HUES64 (cell line): ENCODE measurements around the gene OTUB1.
"Not testable (repeated sequence)": the region's sequence is repeated elsewhere in the genome, so short reads cannot be mapped to it uniquely, and the experiment has no call there.

Experiments
- H3K27ac ChIP-seq: 2 replicates; pipeline ENCODE4 v1.7.0; 2013; ENCODE audit warnings: low read depth, low read length, inconsistent platforms
- H3K27me3 ChIP-seq: 2 replicates; pipeline ENCODE4 v1.6.1; 2013; ENCODE audit warnings: mild to moderate bottlenecking, low read length; ENCODE audit not compliant: insufficient read depth
- H3K36me3 ChIP-seq: 2 replicates; pipeline ENCODE4 v1.6.1; 2013; ENCODE audit warnings: mild to moderate bottlenecking, low read length; ENCODE audit not compliant: insufficient read depth
- H3K4me1 ChIP-seq: 2 replicates; pipeline ENCODE4 v1.6.1; 2013; ENCODE audit warnings: mild to moderate bottlenecking, low read length, moderate library complexity; ENCODE audit not compliant: insufficient read depth
- H3K4me3 ChIP-seq: 2 replicates; pipeline ENCODE4 v1.5.1; 2013; ENCODE audit warnings: mild to moderate bottlenecking, low read length, moderate library complexity
- H3K9ac ChIP-seq: 2 replicates; pipeline ENCODE4 v1.6.1; 2013; ENCODE audit warnings: mild to moderate bottlenecking, low read depth, low read length
- H3K9me3 ChIP-seq: 2 replicates; pipeline ENCODE4 v1.6.1; 2013; ENCODE audit warnings: low read depth, low read length; ENCODE audit not compliant: insufficient read depth
- WGBS: fragments of 150-250, 120-280 bp; methylation state at CpG from one replicate; pipeline ENCODE4 v1.1.7; 2013; ENCODE audit warnings: missing lambda C conversion rate; 5-methylcytosine and 5-hydroxymethylcytosine counted together

The OTUB1 gene

DNA sequence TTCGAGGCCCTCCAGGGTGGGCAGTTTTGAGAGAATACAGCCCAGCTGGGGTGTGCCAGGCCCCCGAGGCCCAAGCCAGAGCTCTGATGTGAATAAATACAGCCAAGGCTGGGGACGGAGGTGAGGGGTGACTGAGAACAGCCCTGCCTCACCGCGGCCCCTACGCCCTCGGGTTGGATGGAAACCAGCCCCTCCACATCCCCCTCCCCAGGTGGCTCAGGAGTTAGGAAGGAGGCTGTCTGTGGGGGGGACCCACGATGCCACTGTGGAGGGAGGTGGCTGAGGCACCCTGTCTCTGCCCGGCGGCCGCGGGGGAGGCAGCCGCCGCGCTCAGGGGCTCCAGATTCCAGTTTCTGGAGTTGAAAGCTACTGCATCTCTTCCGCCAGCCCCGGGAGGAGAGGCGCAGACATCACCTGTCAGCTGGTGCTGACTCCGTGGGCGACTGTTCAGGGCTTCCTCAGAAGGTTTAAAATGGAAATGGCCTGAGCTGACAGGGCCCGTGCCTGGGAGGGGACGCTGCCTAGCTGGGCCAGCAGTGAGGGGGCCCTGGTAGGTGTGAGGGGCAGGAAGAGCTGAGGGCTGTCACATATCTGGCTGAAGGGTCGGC is 50.9 kb downstream of the OTUB1 start:
- WGBS = 29% methylated on average over 18 of the region's 23 CpGs
- peak overlapping the region; percentile 52 for H3K4me3 ChIP-seq
- peaks cover 79% of the 10 kb centered on the region for H3K27me3 ChIP-seq
- H3K9me3 ChIP-seq = no peaks in the 10 kb centered on the region
- no peak overlapping the region for H3K9ac ChIP-seq
- H3K36me3 ChIP-seq = no peaks in the 10 kb centered on the region
- H3K27ac ChIP-seq = no peak overlapping the region
- peaks cover 4% of the 10 kb centered on the region; the same call in 1 of the 2 replicates for H3K4me1 ChIP-seq

- peaks cover 71% of the 10 kb centered on the region for H3K27me3 ChIP-seq
- no peak overlapping the region for H3K4me3 ChIP-seq
- H3K27ac ChIP-seq = no peak overlapping the region
- H3K9me3 ChIP-seq = no peaks in the 10 kb centered on the region
- H3K9ac ChIP-seq = no peak overlapping the region
- WGBS = 90% methylated on average over 4 of the region's 4 CpGs
- no peaks in the 10 kb centered on the region for H3K36me3 ChIP-seq
- H3K4me1 ChIP-seq = peaks cover 4% of the 10 kb centered on the region; the same call in 1 of the 2 replicates
Observed at GRCh38 chr11:64038500-64038899, 52.3 kb downstream of the OTUB1 start.

DNA sequence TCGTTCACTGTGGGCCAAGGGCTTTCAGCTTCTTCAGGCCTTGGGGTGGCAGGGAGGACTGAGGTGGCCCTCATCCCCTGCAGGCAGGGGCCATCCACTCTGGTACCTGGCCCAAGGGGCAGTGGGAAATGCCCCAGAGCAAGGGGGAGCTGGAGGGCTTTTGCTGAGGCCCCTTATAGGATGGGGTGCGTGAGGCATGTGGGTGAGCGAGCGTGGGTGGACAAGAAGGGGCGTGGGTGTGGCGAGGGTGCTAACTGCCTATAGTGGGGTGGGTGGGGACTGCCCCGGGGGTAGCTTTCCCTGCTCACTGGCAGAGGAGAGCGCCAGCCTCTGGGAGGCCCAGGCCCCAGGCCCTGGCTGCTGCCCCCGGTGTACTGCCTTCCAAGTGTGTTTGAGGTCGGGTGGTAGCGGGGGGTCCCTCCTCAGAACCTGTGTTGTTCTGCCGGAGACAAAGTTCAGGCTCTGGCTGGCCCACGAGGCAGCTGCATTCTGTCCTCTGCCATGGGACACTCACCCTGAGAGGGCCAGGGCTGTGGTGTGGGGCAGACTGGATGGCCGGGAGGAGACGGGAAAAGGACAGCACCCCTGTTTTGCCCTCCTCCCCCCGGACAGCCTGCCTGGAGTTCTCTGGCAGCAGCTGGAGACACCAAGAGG is 52.9 kb downstream of the OTUB1 start:
- H3K4me1 ChIP-seq = peaks cover 4% of the 10 kb centered on the region; the same call in 1 of the 2 replicates
- no peaks in the 10 kb centered on the region for H3K9me3 ChIP-seq
- H3K36me3 ChIP-seq = no peaks in the 10 kb centered on the region
- no peak overlapping the region for H3K9ac ChIP-seq
- H3K4me3 ChIP-seq = no peak overlapping the region
- peaks cover 71% of the 10 kb centered on the region for H3K27me3 ChIP-seq
- no peak overlapping the region for H3K27ac ChIP-seq
- WGBS = 90% methylated on average over 16 of the region's 16 CpGs

GRCh38 chr11:64040684-64041322 is 54.6 kb downstream of the OTUB1 start:
- Histone ChIP-seq H3K27ac (no peak overlapping the region), H3K4me3 (no peak overlapping the region), H3K36me3 (no peaks in the 10 kb centered on the region), H3K4me1 (peaks cover 4% of the 10 kb centered on the region; the same call in 1 of the 2 replicates), H3K9me3 (no peaks in the 10 kb centered on the region), H3K9ac (no peak overlapping the region), H3K27me3 (peaks cover 61% of the 10 kb centered on the region)
- WGBS = 61% methylated on average over 17 of the region's 20 CpGs

DNA sequence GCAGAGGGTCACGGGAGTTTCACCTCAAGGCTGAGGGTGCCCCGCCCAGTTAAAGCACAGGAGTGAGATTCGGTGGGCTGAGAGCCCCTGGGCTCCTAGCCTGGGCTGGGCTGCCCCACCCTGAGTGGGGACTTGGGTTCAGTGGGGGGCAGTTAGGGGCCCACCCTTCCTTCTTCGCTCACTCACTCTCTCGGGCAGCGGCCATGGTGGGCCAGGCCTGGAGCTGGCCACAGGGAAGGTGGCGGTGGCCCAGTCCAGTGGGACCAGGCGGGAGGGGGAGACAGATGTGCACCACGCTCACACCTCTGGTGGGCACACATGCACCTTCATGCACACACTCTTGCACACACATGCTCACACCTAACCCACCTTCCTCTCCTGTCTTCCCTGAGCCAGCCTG is 55.6 kb downstream of the OTUB1 start:
- H3K27ac ChIP-seq = no peak overlapping the region
- peaks cover 3% of the 10 kb centered on the region; the same call in 1 of the 2 replicates for H3K4me1 ChIP-seq
- WGBS = 93% methylated on average over 9 of the region's 9 CpGs
- no peak overlapping the region for H3K9ac ChIP-seq
- no peak overlapping the region for H3K4me3 ChIP-seq
- no peaks in the 10 kb centered on the region for H3K9me3 ChIP-seq
- no peaks in the 10 kb centered on the region for H3K36me3 ChIP-seq
- peaks cover 59% of the 10 kb centered on the region for H3K27me3 ChIP-seq

GRCh38 chr11:64042301-64042700 is 56.1 kb downstream of the OTUB1 start:
- Histone ChIP-seq H3K27me3 (peaks cover 54% of the 10 kb centered on the region), H3K36me3 (no peaks in the 10 kb centered on the region), H3K9me3 (no peaks in the 10 kb centered on the region), H3K27ac (no peak overlapping the region), H3K4me3 (no peak overlapping the region), H3K9ac (no peak overlapping the region), H3K4me1 (no peaks in the 10 kb centered on the region)
- WGBS = 81% methylated on average over 4 of the region's 4 CpGs

DNA sequence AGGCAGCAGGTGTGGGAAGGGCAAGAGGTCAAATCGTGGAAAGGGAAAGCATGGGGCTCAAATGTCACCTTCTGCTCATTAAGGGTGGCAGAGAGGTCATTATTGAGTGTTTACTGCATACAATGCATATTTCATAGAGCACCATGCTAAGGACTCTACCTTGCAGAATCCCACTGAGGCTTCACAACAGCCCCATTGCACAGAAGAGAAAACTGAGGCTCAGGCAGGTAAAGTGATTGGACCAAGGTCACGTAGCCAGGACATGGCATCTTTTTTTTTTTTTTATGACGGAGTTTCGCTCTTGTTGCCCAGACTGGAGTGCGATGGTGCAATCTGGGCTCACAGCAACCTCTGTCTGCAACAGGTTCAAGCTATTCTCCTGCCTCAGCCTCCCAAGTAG is 57.3 kb downstream of the OTUB1 start:
- Histone ChIP-seq H3K4me3 (no peak overlapping the region), H3K9ac (no peak overlapping the region), H3K36me3 (no peaks in the 10 kb centered on the region), H3K27ac (no peak overlapping the region), H3K9me3 (no peaks in the 10 kb centered on the region), H3K4me1 (no peaks in the 10 kb centered on the region), H3K27me3 (peaks cover 42% of the 10 kb centered on the region)
- WGBS = 87% methylated on average over 5 of the region's 5 CpGs

DNA sequence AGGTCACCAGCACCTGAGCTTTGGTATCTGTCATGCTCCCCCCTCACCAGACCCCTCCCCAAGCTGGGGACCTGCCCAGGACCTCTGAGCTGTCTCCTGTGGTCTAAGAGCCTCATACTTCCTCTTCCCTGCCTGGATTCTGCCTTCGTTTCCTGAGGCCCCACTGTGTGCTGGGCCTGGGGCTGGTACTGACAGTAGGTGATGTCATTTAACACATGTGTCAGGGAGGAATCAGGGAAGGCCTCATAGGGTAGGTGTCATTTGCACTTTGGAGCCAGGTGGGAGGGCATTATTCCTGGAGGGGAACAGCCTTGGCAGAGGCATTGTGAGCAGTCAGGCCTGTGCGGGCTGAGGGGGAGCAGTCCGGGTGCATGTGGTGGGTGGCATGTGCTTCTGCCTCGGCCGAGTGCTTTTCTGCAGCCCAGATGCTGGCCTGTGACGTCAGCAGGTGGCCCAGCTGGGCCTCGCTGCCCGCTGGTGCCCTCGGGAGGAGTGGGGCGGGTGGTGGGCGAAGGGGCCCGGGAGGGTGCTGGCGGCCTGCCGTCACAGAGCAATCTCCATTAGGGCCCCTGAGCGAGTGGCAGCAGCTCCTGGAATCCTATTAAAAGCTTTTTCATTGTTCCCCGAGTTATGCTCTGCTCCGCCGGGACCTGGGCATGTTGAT is 58.6 kb downstream of the OTUB1 start:
- Histone ChIP-seq H3K36me3 (no peaks in the 10 kb centered on the region), H3K27me3 (peaks cover 29% of the 10 kb centered on the region), H3K4me1 (no peaks in the 10 kb centered on the region), H3K9me3 (no peaks in the 10 kb centered on the region), H3K4me3 (no peak overlapping the region), H3K27ac (no peak overlapping the region), H3K9ac (no peak overlapping the region)
- WGBS = 88% methylated on average over 18 of the region's 18 CpGs

- H3K4me3 ChIP-seq = no peak overlapping the region
- H3K27ac ChIP-seq = no peak overlapping the region
- H3K27me3 ChIP-seq = peaks cover 21% of the 10 kb centered on the region
- H3K9me3 ChIP-seq = no peaks in the 10 kb centered on the region
- H3K36me3 ChIP-seq = no peaks in the 10 kb centered on the region
- no peak overlapping the region for H3K9ac ChIP-seq
- H3K4me1 ChIP-seq = no peaks in the 10 kb centered on the region
- WGBS = 100% methylated on average over 2 of the region's 2 CpGs
Observed at GRCh38 chr11:64045700-64046099, 59.5 kb downstream of the OTUB1 start.

DNA sequence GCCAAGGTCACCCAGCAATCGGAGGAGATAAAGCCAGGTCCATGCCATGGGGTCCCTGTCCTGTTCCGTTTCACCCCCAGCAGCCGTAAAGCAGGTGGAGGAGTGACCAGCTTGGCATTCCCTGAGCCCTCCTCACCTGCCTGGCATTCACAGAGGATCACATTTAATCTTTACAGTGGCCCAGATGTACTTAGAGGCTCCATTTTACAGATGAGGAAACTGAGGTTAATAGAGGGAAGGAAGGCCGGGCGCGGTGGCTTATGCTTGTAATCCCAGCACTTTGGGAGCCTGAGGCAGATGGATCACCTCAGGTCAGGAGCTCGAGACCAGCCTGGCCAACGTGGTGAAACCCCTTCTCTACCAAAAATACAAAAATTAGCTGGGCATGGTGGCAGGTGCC is 61.1 kb downstream of the OTUB1 start:
- not testable (repeated sequence) for H3K4me3 ChIP-seq, H3K9ac ChIP-seq, H3K27ac ChIP-seq, H3K4me1 ChIP-seq, H3K36me3 ChIP-seq, H3K9me3 ChIP-seq
- H3K27me3 ChIP-seq = peaks cover 21% of the 10 kb centered on the region
- 97% methylated on average over 8 of the region's 8 CpGs for WGBS
